ENCODE results near the gene NDST1. TPM values are rescaled to one million over a fixed set of nuclear protein-coding genes. Genes with fewer than 3 reads are reported as not detected.
"Not testable (repeated sequence)": the region's sequence is repeated elsewhere in the genome, so short reads cannot be mapped to it uniquely, and the experiment has no call there.

NDST1 gene
- total RNA-seq, 1 experiment from 2014 or later: 69.9 TPM

DNA sequence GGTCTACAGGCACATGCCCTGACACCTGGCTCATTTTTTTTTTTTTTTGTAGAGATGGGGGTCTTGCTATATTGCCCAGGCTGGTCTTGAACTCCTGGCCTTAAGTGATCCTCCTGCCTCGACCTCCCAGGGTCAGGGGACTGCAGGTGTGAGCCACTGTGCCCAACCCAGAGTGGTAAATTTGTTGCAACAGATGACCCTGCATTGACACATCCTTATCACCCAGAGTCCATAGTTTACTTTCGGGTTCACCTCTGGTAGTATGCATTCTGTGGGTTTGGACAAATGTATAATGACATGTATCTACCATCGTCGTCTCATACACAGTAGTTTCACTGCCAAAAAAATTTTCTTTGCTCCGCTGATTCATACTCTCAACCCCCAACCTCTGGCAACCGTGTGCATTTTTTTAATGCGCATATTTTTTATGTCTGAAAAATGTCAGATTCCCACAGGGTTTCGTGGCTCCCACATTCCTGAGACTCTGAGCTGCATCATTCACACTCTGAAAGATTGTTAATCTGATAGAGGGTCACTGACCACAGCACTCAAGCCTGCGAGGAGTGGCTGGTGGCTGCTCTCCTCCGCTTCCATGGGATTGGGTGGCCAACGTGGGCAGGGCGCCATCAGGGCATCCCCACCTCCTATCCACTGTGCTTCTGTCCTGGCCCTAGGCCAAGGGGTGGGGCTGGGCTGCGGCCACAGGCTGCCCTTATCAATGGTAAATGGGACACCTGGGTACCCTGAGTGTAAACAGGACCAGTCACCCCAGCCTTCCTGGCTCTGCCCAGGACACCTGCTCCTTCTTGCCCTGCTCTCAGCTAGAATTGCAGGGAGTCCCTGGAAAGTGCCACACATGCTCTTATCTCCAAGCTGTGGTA lies 9.6 kb downstream of the NDST1 start:
- Mint-ChIP-seq H3K9me3 (no peaks in the 10 kb centered on the region), H3K4me3 (no peak overlapping the region), H3K27ac (peak overlapping the region; percentile 78; the same call in 1 of the 2 replicates), H3K27me3 (ENCODE audit: low read depth) (no peaks in the 10 kb centered on the region), H3K4me1 (peaks cover 29% of the 10 kb centered on the region), H3K36me3 (no peaks in the 10 kb centered on the region)
- ATAC-seq (no peak; the same call in 1 of the 2 replicates), DNase-seq (ENCODE audit: low spot score) (no peak)
- POLR2A ChIA-PET: interaction anchor here (0.6 kb wide), 1 partner anchor 13 kb away, joined by 11 read pairs; no protein-coding TSS in a partner anchor
- TF ChIP-seq ZNF121 (CRISPR knock-in tag; IDR thresholded peaks at IDR 0.05) (peak; percentile 94), GABPB1 (CRISPR knock-in tag; IDR thresholded peaks at IDR 0.05) (peak; percentile 86), CREB1 (CRISPR knock-in tag; IDR thresholded peaks at IDR 0.05) (no peak), ZBTB21 (CRISPR knock-in tag; IDR thresholded peaks at IDR 0.05; ENCODE audit: borderline replicate concordance) (no peak), CDX4 (CRISPR knock-in tag; IDR thresholded peaks at IDR 0.05; ENCODE audit: borderline replicate concordance) (no peak)
- CTCF ChIA-PET: interaction anchor here (0.5 to 2.7 kb wide), 4 partner anchors 27 to 59 kb away, joined by 3 to 19 read pairs (median 5); no protein-coding TSS in a partner anchor

GRCh38 chr5:150518712-150519559 lies 11.0 kb downstream of the NDST1 start:
- ChIA-PET CTCF (interaction anchor here (1.4 to 1.8 kb wide), 2 partner anchors 26 kb away, joined by 5 read pairs; no protein-coding TSS in a partner anchor), POLR2A (interaction anchor here (0.7 kb wide), 1 partner anchor 81 kb away, joined by 3 read pairs; no protein-coding TSS in a partner anchor)
- H3K4me1 Mint-ChIP-seq: peaks cover 38% of the 10 kb centered on the region
- DNase-seq (ENCODE audit: low spot score); ATAC-seq; H3K27me3 Mint-ChIP-seq (ENCODE audit: low read depth); H3K36me3 Mint-ChIP-seq; H3K4me3 Mint-ChIP-seq; H3K9me3 Mint-ChIP-seq: not testable (repeated sequence)
- peak overlapping the region; percentile 67 for H3K27ac Mint-ChIP-seq

DNA sequence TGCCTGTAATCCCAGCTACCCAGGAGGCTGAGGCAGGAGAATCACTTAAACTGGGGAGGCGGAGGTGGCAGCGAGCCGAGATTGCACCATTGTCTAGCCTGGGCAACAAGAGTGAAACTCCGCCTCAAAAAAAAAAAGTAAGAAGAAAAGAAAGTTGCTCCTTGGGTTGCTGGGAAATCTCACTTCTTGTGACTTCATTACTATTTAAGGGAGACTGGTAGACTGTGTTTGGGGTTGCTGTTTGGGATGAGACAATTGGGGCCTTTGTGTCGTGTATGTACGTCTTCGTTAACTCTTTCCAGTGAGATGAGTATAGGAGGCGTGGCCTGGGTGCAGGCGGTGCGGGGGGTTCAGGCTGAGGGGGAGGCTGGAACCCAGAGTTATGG lies 11.6 kb downstream of the NDST1 start:
- TF ChIP-seq JAZF1 (CRISPR knock-in tag; IDR thresholded peaks at IDR 0.05): no peak
- TF ChIP-seq OVOL2 (CRISPR knock-in tag; IDR thresholded peaks at IDR 0.05; ENCODE audit: borderline replicate concordance): no peak
- TF ChIP-seq FOXK1 (CRISPR knock-in tag; IDR thresholded peaks at IDR 0.05): no peak
- TF ChIP-seq GABPB1 (CRISPR knock-in tag; IDR thresholded peaks at IDR 0.05): no peak
- no peak for TF ChIP-seq PRRX2 (CRISPR knock-in tag; IDR thresholded peaks at IDR 0.05)
- TF ChIP-seq TEAD4 (CRISPR knock-in tag; IDR thresholded peaks at IDR 0.05): no peak
- TF ChIP-seq, protein P1, sequence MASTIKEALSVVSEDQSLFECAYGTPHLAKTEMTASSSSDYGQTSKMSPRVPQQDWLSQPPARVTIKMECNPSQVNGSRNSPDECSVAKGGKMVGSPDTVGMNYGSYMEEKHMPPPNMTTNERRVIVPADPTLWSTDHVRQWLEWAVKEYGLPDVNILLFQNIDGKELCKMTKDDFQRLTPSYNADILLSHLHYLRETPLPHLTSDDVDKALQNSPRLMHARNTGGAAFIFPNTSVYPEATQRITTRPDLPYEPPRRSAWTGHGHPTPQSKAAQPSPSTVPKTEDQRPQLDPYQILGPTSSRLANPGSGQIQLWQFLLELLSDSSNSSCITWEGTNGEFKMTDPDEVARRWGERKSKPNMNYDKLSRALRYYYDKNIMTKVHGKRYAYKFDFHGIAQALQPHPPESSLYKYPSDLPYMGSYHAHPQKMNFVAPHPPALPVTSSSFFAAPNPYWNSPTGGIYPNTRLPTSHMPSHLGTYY (CRISPR knock-in tag; IDR thresholded peaks at IDR 0.05): no peak
- TF ChIP-seq FOXJ3 (CRISPR knock-in tag; IDR thresholded peaks at IDR 0.05; ENCODE audit: borderline replicate concordance): no peak
- TF ChIP-seq MLX (CRISPR knock-in tag; IDR thresholded peaks at IDR 0.05): no peak
- TF ChIP-seq PRDM15 (CRISPR knock-in tag; IDR thresholded peaks at IDR 0.05): no peak
- POLR2A ChIA-PET: no interaction called here
- Mint-ChIP-seq H3K27ac (peak overlapping the region; percentile 67), H3K4me3 (no peak overlapping the region), H3K4me1 (peaks cover 43% of the 10 kb centered on the region), H3K36me3 (no peaks in the 10 kb centered on the region), H3K27me3 (ENCODE audit: low read depth) (no peaks in the 10 kb centered on the region), H3K9me3 (no peaks in the 10 kb centered on the region)
- DNase-seq (ENCODE audit: low spot score) (no peak), ATAC-seq (no peak)
- CTCF ChIA-PET: interaction anchor here (1.8 kb wide), 1 partner anchor 25 kb away, joined by 5 read pairs; no protein-coding TSS in a partner anchor
